ENCODE data around the gene ZCRB1.
"Not testable (repeated sequence)": the region's sequence is repeated elsewhere in the genome, so short reads cannot be mapped to it uniquely, and the experiment has no call there.

The ZCRB1 gene

GRCh38 chr12:42325653-42326474 lies at the start of gene ZCRB1, which contains the start of gene PPHLN1:
Gene ZCRB1, minus strand, starts transcription at chr12:42326094. Its CDS starts 1,992 bp downstream, at chr12:42324102.
Gene PPHLN1, plus strand, starts transcription at chr12:42326167. Its CDS starts 9,736 bp downstream, at chr12:42335903.
- peak; percentile 67 for DNase-seq (ENCODE audit: low read depth)

- no peak for DNase-seq (ENCODE audit: low read depth)
Measured at GRCh38 chr12:42373669-42374068, 47.8 kb upstream of the ZCRB1 start.

GRCh38 chr12:42372154-42372791 lies 46.4 kb upstream of the ZCRB1 start:
- peak; percentile 10 for DNase-seq (ENCODE audit: low read depth)

- no peak for DNase-seq (ENCODE audit: low read depth)
Measured at GRCh38 chr12:42370013-42370412, 44.1 kb upstream of the ZCRB1 start.

- no peak for DNase-seq (ENCODE audit: low read depth)
Measured at GRCh38 chr12:42365486-42365885, 39.6 kb upstream of the ZCRB1 start.

GRCh38 chr12:42364692-42365091 lies 38.8 kb upstream of the ZCRB1 start:
- no peak for DNase-seq (ENCODE audit: low read depth)

GRCh38 chr12:42362647-42363260 lies 36.9 kb upstream of the ZCRB1 start:
- no peak for DNase-seq (ENCODE audit: low read depth)

GRCh38 chr12:42361909-42362646 lies 36.2 kb upstream of the ZCRB1 start:
- no peak for DNase-seq (ENCODE audit: low read depth)

- DNase-seq (ENCODE audit: low read depth), result no peak
Measured at GRCh38 chr12:42360747-42361403, 35.0 kb upstream of the ZCRB1 start.

- no peak for DNase-seq (ENCODE audit: low read depth)
Measured at GRCh38 chr12:42356344-42356743, 30.4 kb upstream of the ZCRB1 start.

GRCh38 chr12:42350021-42350407 lies 24.1 kb upstream of the ZCRB1 start:
- not testable (repeated sequence) for DNase-seq (ENCODE audit: low read depth)

- DNase-seq (ENCODE audit: low read depth), result not testable (repeated sequence)
Measured at GRCh38 chr12:42349119-42350020, 23.5 kb upstream of the ZCRB1 start.

GRCh38 chr12:42346403-42347002 lies 20.6 kb upstream of the ZCRB1 start:
- no peak for DNase-seq (ENCODE audit: low read depth)

GRCh38 chr12:42343721-42344120 lies 17.8 kb upstream of the ZCRB1 start:
- no peak for DNase-seq (ENCODE audit: low read depth)

GRCh38 chr12:42342028-42342427 lies 16.1 kb upstream of the ZCRB1 start:
- no peak for DNase-seq (ENCODE audit: low read depth)

- no peak for DNase-seq (ENCODE audit: low read depth)
Measured at GRCh38 chr12:42338280-42338679, 12.4 kb upstream of the ZCRB1 start.

- DNase-seq (ENCODE audit: low read depth), result no peak
Measured at GRCh38 chr12:42336286-42336685, 10.4 kb upstream of the ZCRB1 start.

- peak; percentile 3 for DNase-seq (ENCODE audit: low read depth)
Measured at GRCh38 chr12:42332301-42333285, 6.7 kb upstream of the ZCRB1 start.

GRCh38 chr12:42330097-42330496 lies 4.2 kb upstream of the ZCRB1 start:
- DNase-seq (ENCODE audit: low read depth), result not testable (repeated sequence)

Data from stimulated activated CD4-positive, alpha-beta T cell treated with anti-CD3 and anti-CD28 coated beads, Interleukin-2, amount 100 ng/mL, for 4 hours (primary cell).